Natural killer cell (primary cell): ENCODE measurements around the gene RSPH6A. TPM values are rescaled to one million over a fixed set of nuclear protein-coding genes. Genes with fewer than 3 reads are reported as not detected.
A peak's percentile ranks its signal among the peaks of the same experiment; 100 is the strongest.

Experiments
- ATAC-seq, 3 donors: fragments of 150-1000 bp in 2 of 3; fragments of 200-7000 bp in 1 of 3; cut with Tn5 transposase; 1 replicate in 1 of 3; 2 replicates in 2 of 3; pipeline ENCODE4 v1.10.0; 2021; ENCODE audit warnings: mild to moderate bottlenecking in 2 of 3, moderate library complexity in 2 of 3
- DNase-seq, 2 donors: peaks; one replicate each; pipeline versions ENCODE4 v3.0.0 to v3.0.0-alpha.2; 2013 to 2021; ENCODE audit warnings: mixed read lengths in 1 of 2
- H3K27ac ChIP-seq: one replicate; pipeline ENCODE4 v1.5.1; 2013; ENCODE audit warnings: mild to moderate bottlenecking, low read length
- H3K27me3 ChIP-seq: one replicate; pipeline ENCODE4 v1.6.1; 2013; ENCODE audit warnings: low read length; ENCODE audit not compliant: control insufficient read depth, insufficient read depth
- H3K36me3 ChIP-seq: one replicate; pipeline ENCODE4 v1.6.1; 2013; ENCODE audit warnings: low read length; ENCODE audit not compliant: control insufficient read depth, insufficient read depth
- H3K4me1 ChIP-seq: one replicate; pipeline ENCODE4 v1.6.1; 2013; ENCODE audit warnings: low read length; ENCODE audit not compliant: control insufficient read depth, insufficient read depth
- H3K4me3 ChIP-seq: one replicate; pipeline ENCODE4 v1.5.1; 2013; ENCODE audit warnings: low read length
- H3K9me3 ChIP-seq: one replicate; pipeline ENCODE4 v1.6.1; 2013; ENCODE audit warnings: low read length; ENCODE audit not compliant: control insufficient read depth, insufficient read depth
- H3K27ac Mint-ChIP-seq, 2 donors: one replicate each; pipeline ENCODE4 v1.8.0; 2022; ENCODE audit warnings: mild to moderate bottlenecking in 2 of 2, mixed read lengths in 2 of 2, moderate library complexity in 1 of 2
- H3K27me3 Mint-ChIP-seq, 2 donors: one replicate each; pipeline ENCODE4 v1.8.0; 2022; ENCODE audit warnings: low read depth in 2 of 2, mixed read lengths in 2 of 2
- H3K36me3 Mint-ChIP-seq: one replicate; pipeline ENCODE4 v1.8.0; 2022; ENCODE audit warnings: mixed read lengths
- H3K4me1 Mint-ChIP-seq, 2 donors: one replicate each; pipeline ENCODE4 v1.8.0; 2022; ENCODE audit warnings: mixed read lengths in 2 of 2
- H3K4me3 Mint-ChIP-seq: one replicate; pipeline ENCODE4 v1.8.0; 2022; ENCODE audit warnings: mild to moderate bottlenecking, moderate library complexity, mixed read lengths
- H3K9me3 Mint-ChIP-seq, 2 donors: one replicate each; pipeline ENCODE4 v1.8.0; 2022; ENCODE audit warnings: mixed read lengths in 2 of 2
- WGBS: methylation state at CpG from one replicate; pipeline ENCODE4 v1.1.7; 2013; ENCODE audit warnings: missing lambda C conversion rate; ENCODE audit not compliant: insufficient coverage; 5-methylcytosine and 5-hydroxymethylcytosine counted together
- intact Hi-C: fragments of 100-400 bp; cut with micrococcal nuclease; formaldehyde crosslinking; loops from one replicate; pipeline ENCODE4 v1.14.2; 2022
- total RNA-seq, 4 donors: library from RNA; stranded (reverse); fragments of 120-200 nt in 1 of 4; gene quantifications; one replicate each; pipeline versions ENCODE4 v1.2.3 to v1.2.4, GENCODE V29; 2013 to 2022
- TF ChIP-seq, protein P1 (sequence below): fragments of 200-600 bp; IDR thresholded peaks from one replicate; pipeline ENCODE4 v1.8.0; 2022; ENCODE audit warnings: antibody characterized with exemption

Gene RSPH6A
- total RNA-seq, 3 donors from 2014 or later (not counting 1 experiment from before 2014, with no cell fraction given): 0.18 to 0.63 (median 0.31) TPM

DNA sequence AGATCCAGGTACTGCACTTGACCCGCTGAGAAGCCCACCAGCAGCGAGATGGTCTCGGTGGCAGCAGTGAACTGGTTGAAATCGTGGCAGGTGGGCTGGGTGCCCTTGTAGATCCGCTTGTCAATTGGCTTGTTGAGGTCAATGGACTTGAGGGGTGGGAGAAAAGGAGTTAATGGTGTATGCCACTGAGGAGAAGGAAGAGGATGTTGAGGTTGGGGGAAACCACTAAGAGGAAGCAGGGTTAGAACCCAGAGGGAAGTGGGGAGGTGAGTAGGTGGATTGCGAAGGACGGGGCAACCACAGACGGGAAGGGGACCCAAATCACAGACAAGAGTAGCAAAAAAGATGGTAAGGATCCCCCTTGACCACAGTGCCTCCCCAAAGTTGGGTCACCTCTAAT, 24.2 kb downstream of the RSPH6A start:
- H3K9me3 ChIP-seq: no peaks in the 10 kb centered on the region
- peak in 1 of 3 donors; percentile 40 for ATAC-seq
- peaks cover 5% of the 10 kb centered on the region for H3K27me3 ChIP-seq
- Mint-ChIP-seq H3K4me1 (peaks cover 34 to 50% of the 10 kb centered on the region in 2 donors), H3K27me3 (peaks cover 0 to 4% of the 10 kb centered on the region in 2 donors), H3K9me3 (no peaks in the 10 kb centered on the region), H3K36me3 (peaks cover 14% of the 10 kb centered on the region), H3K4me3 (peak overlapping the region; percentile 91), H3K27ac (peak overlapping the region in 1 of 2 donors; percentile 98)
- TF ChIP-seq, protein P1, sequence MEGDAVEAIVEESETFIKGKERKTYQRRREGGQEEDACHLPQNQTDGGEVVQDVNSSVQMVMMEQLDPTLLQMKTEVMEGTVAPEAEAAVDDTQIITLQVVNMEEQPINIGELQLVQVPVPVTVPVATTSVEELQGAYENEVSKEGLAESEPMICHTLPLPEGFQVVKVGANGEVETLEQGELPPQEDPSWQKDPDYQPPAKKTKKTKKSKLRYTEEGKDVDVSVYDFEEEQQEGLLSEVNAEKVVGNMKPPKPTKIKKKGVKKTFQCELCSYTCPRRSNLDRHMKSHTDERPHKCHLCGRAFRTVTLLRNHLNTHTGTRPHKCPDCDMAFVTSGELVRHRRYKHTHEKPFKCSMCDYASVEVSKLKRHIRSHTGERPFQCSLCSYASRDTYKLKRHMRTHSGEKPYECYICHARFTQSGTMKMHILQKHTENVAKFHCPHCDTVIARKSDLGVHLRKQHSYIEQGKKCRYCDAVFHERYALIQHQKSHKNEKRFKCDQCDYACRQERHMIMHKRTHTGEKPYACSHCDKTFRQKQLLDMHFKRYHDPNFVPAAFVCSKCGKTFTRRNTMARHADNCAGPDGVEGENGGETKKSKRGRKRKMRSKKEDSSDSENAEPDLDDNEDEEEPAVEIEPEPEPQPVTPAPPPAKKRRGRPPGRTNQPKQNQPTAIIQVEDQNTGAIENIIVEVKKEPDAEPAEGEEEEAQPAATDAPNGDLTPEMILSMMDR: no peak
- DNase-seq: peak in 1 of 2 donors; percentile 64
- H3K36me3 ChIP-seq: peaks cover 26% of the 10 kb centered on the region
- intact Hi-C loops: no loop called here
- peaks cover 32% of the 10 kb centered on the region for H3K4me1 ChIP-seq
- 22% methylated on average over 8 of the region's 8 CpGs for WGBS
- H3K4me3 ChIP-seq: no peak overlapping the region
- H3K27ac ChIP-seq: no peak overlapping the region

- H3K27ac Mint-ChIP-seq: no peak overlapping the region
- peaks cover 14% of the 10 kb centered on the region for H3K36me3 Mint-ChIP-seq
- no peaks in the 10 kb centered on the region for H3K9me3 ChIP-seq
- TF ChIP-seq, protein P1: no peak
- H3K4me1 Mint-ChIP-seq: peaks cover 34 to 50% of the 10 kb centered on the region in 2 donors
- H3K27me3 Mint-ChIP-seq: no peaks in the 10 kb centered on the region
- WGBS: 98% methylated on average over 15 of the region's 15 CpGs
- no peaks in the 10 kb centered on the region for H3K27me3 ChIP-seq
- no peak overlapping the region for H3K27ac ChIP-seq
- DNase-seq (no peak), ATAC-seq (no peak)
- H3K36me3 ChIP-seq: peaks cover 26% of the 10 kb centered on the region
- no peak overlapping the region for H3K4me3 ChIP-seq
- H3K4me3 Mint-ChIP-seq: no peak overlapping the region
- intact Hi-C loops: no loop called here
- no peaks in the 10 kb centered on the region for H3K9me3 Mint-ChIP-seq
- peaks cover 32% of the 10 kb centered on the region for H3K4me1 ChIP-seq
Measured at GRCh38 chr19:45789035-45789786, 25.9 kb downstream of the RSPH6A start.

DNA sequence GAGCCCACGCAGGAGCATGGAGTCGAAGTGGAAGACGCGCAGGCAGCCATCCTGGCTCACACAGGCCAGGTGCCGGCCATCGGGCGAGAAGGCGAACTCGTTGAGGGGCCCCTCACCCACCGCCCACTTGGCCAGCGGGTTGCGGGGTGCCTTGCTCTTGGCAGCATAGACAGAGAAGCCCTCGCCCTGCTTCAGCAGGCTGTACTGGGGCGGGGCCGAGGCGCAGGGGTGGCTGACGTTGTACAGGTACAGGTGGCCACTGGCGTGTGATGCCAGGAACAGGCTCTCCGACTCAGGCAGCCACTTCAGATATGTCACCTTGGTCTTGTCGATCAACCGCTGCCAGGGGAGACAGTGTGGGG, 28.6 kb downstream of the RSPH6A start:
- Histone ChIP-seq H3K9me3 (no peaks in the 10 kb centered on the region), H3K27ac (no peak overlapping the region), H3K4me1 (peaks cover 13% of the 10 kb centered on the region), H3K36me3 (peaks cover 26% of the 10 kb centered on the region), H3K4me3 (no peak overlapping the region), H3K27me3 (no peaks in the 10 kb centered on the region)
- Mint-ChIP-seq H3K4me3 (no peak overlapping the region), H3K36me3 (peaks cover 14% of the 10 kb centered on the region), H3K27ac (no peak overlapping the region), H3K4me1 (peaks cover 14 to 34% of the 10 kb centered on the region in 2 donors), H3K9me3 (no peaks in the 10 kb centered on the region), H3K27me3 (no peaks in the 10 kb centered on the region)
- TF ChIP-seq, protein P1: no peak
- DNase-seq (no peak), ATAC-seq (no peak)
- intact Hi-C loops: no loop called here
- WGBS: 98% methylated on average over 21 of the region's 21 CpGs
